GM12875 (cell line): ENCODE data around the gene PDXP.

Experiments
- H3K4me3 ChIP-seq: one replicate; pipeline ENCODE4 v1.5.1; 2011; ENCODE audit warnings: low read depth, low read length, control low read depth
- CTCF ChIP-seq: IDR thresholded peaks from 2 replicates; pipeline ENCODE4 v1.5.1; 2011; ENCODE audit warnings: low read depth, mild to moderate bottlenecking, control low read depth, inconsistent platforms, low read length, moderate library complexity, borderline replicate concordance; ENCODE audit not compliant: insufficient read depth

Gene PDXP

GRCh38 chr22:37705205-37705604 is 46.7 kb downstream of the PDXP start:
- TF ChIP-seq CTCF, result no peak
- H3K4me3 ChIP-seq, result no peak overlapping the region

GRCh38 chr22:37708580-37709444 is 50.3 kb downstream of the PDXP start:
- no peak for TF ChIP-seq CTCF
- no peak overlapping the region for H3K4me3 ChIP-seq

GRCh38 chr22:37709445-37709765 is 50.9 kb downstream of the PDXP start:
- H3K4me3 ChIP-seq, result no peak overlapping the region
- TF ChIP-seq CTCF, result no peak

- TF ChIP-seq CTCF, result no peak
- no peak overlapping the region for H3K4me3 ChIP-seq
Measured at GRCh38 chr22:37710675-37711074, 52.2 kb downstream of the PDXP start.

GRCh38 chr22:37711490-37711889 is 53.0 kb downstream of the PDXP start:
- TF ChIP-seq CTCF, result no peak
- H3K4me3 ChIP-seq, result no peak overlapping the region

- H3K4me3 ChIP-seq, result no peak overlapping the region
- no peak for TF ChIP-seq CTCF
Measured at GRCh38 chr22:37713761-37714160, 55.2 kb downstream of the PDXP start.

- TF ChIP-seq CTCF, result no peak
- H3K4me3 ChIP-seq, result no peak overlapping the region
Measured at GRCh38 chr22:37714634-37715033, 56.1 kb downstream of the PDXP start.
